ENCODE measurements around the gene UBQLNL. TPM values are rescaled to one million over a fixed set of nuclear protein-coding genes. Genes with fewer than 3 reads are reported as not detected.

The UBQLNL gene
- total and polyA plus RNA-seq, 10 of the 15 experiments (the other 5 are each of a cell fraction or from before 2014, with no cell fraction given) = 0.13 to 1.6 (median 0.37) TPM

GRCh38 chr11:5556596-5557188 is 40.2 kb upstream of the UBQLNL start (continued):
- TF ChIP-seq PKNOX1 (IDR thresholded peaks at IDR 0.05) (no peak), CBX3 (IDR thresholded peaks at IDR 0.05; ENCODE audit: borderline replicate concordance, low read depth) (no peak), TAF1 (IDR thresholded peaks at IDR 0.05; ENCODE audit: borderline replicate concordance, low read depth, low read length) (no peak), SP1 (IDR thresholded peaks at IDR 0.05; ENCODE audit: low read depth, low read length) (no peak), ZNF217 (IDR thresholded peaks at IDR 0.05) (no peak), BMI1 (IDR thresholded peaks at IDR 0.05; ENCODE audit: borderline replicate concordance) (no peak), GABPA (IDR thresholded peaks at IDR 0.05; ENCODE audit: low read depth) (no peak), YBX1 (IDR thresholded peaks at IDR 0.05) (no peak), IRF4 (IDR thresholded peaks at IDR 0.05; ENCODE audit: low read depth, low read length) (no peak)

- H3K4me3 ChIP-seq = no peak overlapping the region
- CTCF ChIA-PET = interaction anchor here (0.7 to 1.4 kb wide), 6 partner anchors 18 to 428 kb away, joined by 3 to 20 read pairs (median 4); no protein-coding TSS in a partner anchor
- H3K27me3 ChIP-seq (replicated peaks in 1 of 2; ENCODE audit: control insufficient read depth in 2 of 2, insufficient read depth in 2 of 2, low read length in 1 of 2) = no peaks in the 10 kb centered on the region
- POLR2A ChIA-PET = no interaction called here
- no peaks in the 10 kb centered on the region for H3K9me3 ChIP-seq (replicated peaks; ENCODE audit: control insufficient read depth, insufficient read depth, low read length)
- H3K27ac ChIP-seq (ENCODE audit: control insufficient read depth, insufficient read depth) = no peak overlapping the region
- no peaks in the 10 kb centered on the region for H3K79me2 ChIP-seq (ENCODE audit: control insufficient read depth, insufficient read depth, low read length)
- no peak overlapping the region for H2AFZ ChIP-seq (ENCODE audit: control insufficient read depth, low read depth, low read length)
- no peaks in the 10 kb centered on the region for H4K20me1 ChIP-seq (ENCODE audit: control insufficient read depth, insufficient read depth)
- no peaks in the 10 kb centered on the region for H3K4me1 ChIP-seq (ENCODE audit: control insufficient read depth, insufficient read depth, low read length)
- intact Hi-C loops (cut with micrococcal nuclease; ENCODE audit: unreplicated experiment) (loop anchor here (1.0 to 10.0 kb wide), 3 partner anchors 77 to 429 kb away; partner anchors contain the start of gene OR52N2), in situ Hi-C loops (cut with MboI) (no loop called here)
- ATAC-seq (no peak), FAIRE-seq (no peak), DNase-seq (ENCODE audit: low read depth, low spot score) (no peak)
- SMC1A ChIA-PET (ENCODE audit: uncharacterized antibody, unreplicated experiment) = interaction anchor here (0.7 to 1.1 kb wide), 6 partner anchors 22 to 428 kb away, joined by 3 to 10 read pairs (median 3); no protein-coding TSS in a partner anchor
- no TSS peak for BruUV-seq (replicated peaks)
- H3K4me2 ChIP-seq (ENCODE audit: control insufficient read depth, insufficient read depth) = no peak overlapping the region
- RAD21 ChIA-PET (ENCODE audit: unreplicated experiment) = interaction anchor here (1.0 kb wide), 1 partner anchor 77 kb away, joined by 9 read pairs; no protein-coding TSS in a partner anchor
- H3K9ac ChIP-seq (ENCODE audit: control insufficient read depth, insufficient read depth, low read length) = no peak overlapping the region
- TF ChIP-seq CTCF (IDR thresholded peaks at IDR 0.05 in 2 of 3, conservative IDR thresholded peaks at IDR 0.05 in 1 of 3; ENCODE audit: control insufficient read depth in 2 of 3, extremely low read depth in 1 of 3, insufficient read depth in 1 of 3, low read depth in 3 of 3, low read length in 3 of 3) (peak in 1 of 3 experiments; percentile 9; a peak in 2 of 6 replicates), CREM (IDR thresholded peaks at IDR 0.05; ENCODE audit: low read depth) (no peak)
- no peaks in the 10 kb centered on the region for H3K36me3 ChIP-seq (ENCODE audit: control insufficient read depth in 2 of 2, insufficient read depth in 2 of 2, low read length in 1 of 2)
Measured at GRCh38 chr11:5553343-5553742, 36.8 kb upstream of the UBQLNL start.
